ENCODE results near the gene TPRX2.

Gene TPRX2

GRCh38 chr19:47891622-47891922 lies 32.5 kb downstream of the TPRX2 start:
- Histone ChIP-seq H3K27ac (no peak overlapping the region), H3K27me3 (ENCODE audit: insufficient read depth, low read depth, severe bottlenecking) (no peaks in the 10 kb centered on the region), H3K36me3 (no peaks in the 10 kb centered on the region), H3K4me3 (ENCODE audit: low read depth, low read length) (no peak overlapping the region), H3K9me3 (ENCODE audit: severe bottlenecking) (peaks cover 10% of the 10 kb centered on the region)
- TF ChIP-seq CTCF (IDR thresholded peaks at IDR 0.05; ENCODE audit: low read depth, low read length), result no peak
- DNase-seq, result no peak

GRCh38 chr19:47891923-47892666 lies 33.1 kb downstream of the TPRX2 start:
- no peak for DNase-seq
- Histone ChIP-seq H3K27ac (no peak overlapping the region), H3K36me3 (no peaks in the 10 kb centered on the region), H3K9me3 (ENCODE audit: severe bottlenecking) (peaks cover 10% of the 10 kb centered on the region), H3K4me3 (ENCODE audit: low read depth, low read length) (no peak overlapping the region), H3K27me3 (ENCODE audit: insufficient read depth, low read depth, severe bottlenecking) (no peaks in the 10 kb centered on the region)
- TF ChIP-seq CTCF (IDR thresholded peaks at IDR 0.05; ENCODE audit: low read depth, low read length), result no peak

GRCh38 chr19:47895165-47895782 lies 36.2 kb downstream of the TPRX2 start:
- no peak for DNase-seq
- H3K36me3 ChIP-seq, result no peaks in the 10 kb centered on the region
- no peak for TF ChIP-seq CTCF (IDR thresholded peaks at IDR 0.05; ENCODE audit: low read depth, low read length)
- no peak overlapping the region for H3K4me3 ChIP-seq (ENCODE audit: low read depth, low read length)
- H3K27me3 ChIP-seq (ENCODE audit: insufficient read depth, low read depth, severe bottlenecking), result no peaks in the 10 kb centered on the region
- no peak overlapping the region for H3K27ac ChIP-seq
- peaks cover 10% of the 10 kb centered on the region for H3K9me3 ChIP-seq (ENCODE audit: severe bottlenecking)

- Histone ChIP-seq H3K27me3 (ENCODE audit: insufficient read depth, low read depth, severe bottlenecking) (no peaks in the 10 kb centered on the region), H3K36me3 (no peaks in the 10 kb centered on the region), H3K4me3 (ENCODE audit: low read depth, low read length) (no peak overlapping the region), H3K27ac (no peak overlapping the region), H3K9me3 (ENCODE audit: severe bottlenecking) (peaks cover 10% of the 10 kb centered on the region)
- TF ChIP-seq CTCF (IDR thresholded peaks at IDR 0.05; ENCODE audit: low read depth, low read length), result no peak
- DNase-seq, result no peak
These were observed 37.0 kb downstream of the TPRX2 start for GRCh38 chr19:47896019-47896418.

- H3K27ac ChIP-seq, result no peak overlapping the region
- peaks cover 10% of the 10 kb centered on the region for H3K9me3 ChIP-seq (ENCODE audit: severe bottlenecking)
- no peak for DNase-seq
- H3K4me3 ChIP-seq (ENCODE audit: low read depth, low read length), result no peak overlapping the region
- no peaks in the 10 kb centered on the region for H3K27me3 ChIP-seq (ENCODE audit: insufficient read depth, low read depth, severe bottlenecking)
- H3K36me3 ChIP-seq, result no peaks in the 10 kb centered on the region
- TF ChIP-seq CTCF (IDR thresholded peaks at IDR 0.05; ENCODE audit: low read depth, low read length), result no peak
These were observed 37.7 kb downstream of the TPRX2 start for GRCh38 chr19:47896773-47897172.

- no peak for TF ChIP-seq CTCF (IDR thresholded peaks at IDR 0.05; ENCODE audit: low read depth, low read length)
- Histone ChIP-seq H3K27ac (no peak overlapping the region), H3K27me3 (ENCODE audit: insufficient read depth, low read depth, severe bottlenecking) (no peaks in the 10 kb centered on the region), H3K36me3 (no peaks in the 10 kb centered on the region), H3K9me3 (ENCODE audit: severe bottlenecking) (no peaks in the 10 kb centered on the region), H3K4me3 (ENCODE audit: low read depth, low read length) (no peak overlapping the region)
- DNase-seq, result no peak
These were observed 38.8 kb downstream of the TPRX2 start for GRCh38 chr19:47897861-47898260.

Measured in WERI-Rb-1 (cell line).